LoVo (cell line): Measurements from ENCODE around the gene VARS1.
A peak's percentile ranks its signal among the peaks of the same experiment; 100 is the strongest.

Experiments
- DNase-seq: peaks from one replicate; pipeline ENCODE4 v3.0.0-alpha.2; 2016; ENCODE audit warnings: low spot score

The VARS1 gene

DNA sequence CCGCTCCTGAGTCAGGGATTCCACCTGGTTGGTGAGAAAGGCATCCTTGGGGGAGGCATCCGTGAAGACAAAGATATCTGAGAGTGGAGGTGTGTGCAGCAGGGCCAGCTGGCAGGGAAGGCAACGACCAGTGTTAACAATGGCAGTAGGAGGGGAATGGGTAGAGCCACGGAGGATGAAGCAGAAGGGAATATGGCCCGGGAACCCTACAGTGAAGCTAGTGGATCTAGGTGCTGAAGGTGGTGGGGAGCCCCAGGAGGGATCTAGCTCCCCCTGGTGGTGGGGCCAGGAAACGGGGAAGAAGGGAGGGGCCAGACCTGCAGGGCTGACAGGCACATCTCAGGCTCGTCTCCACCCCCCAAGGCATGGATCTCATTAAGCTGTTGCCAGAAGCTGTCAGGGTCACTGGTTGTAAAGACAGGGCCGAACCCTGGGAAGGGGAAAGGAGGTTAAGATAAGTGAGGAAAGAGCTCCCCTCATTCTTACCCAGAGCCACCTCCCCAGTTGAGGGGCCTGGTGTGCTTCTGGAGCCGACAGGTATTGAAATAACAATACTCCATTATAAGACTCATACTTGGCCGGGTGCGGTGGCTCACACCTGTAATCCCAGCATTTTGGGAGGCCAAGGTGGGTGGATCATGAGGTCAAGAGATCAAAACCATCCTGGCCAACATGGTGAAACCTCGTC lies 25.7 kb downstream of the VARS1 start:
- peak; percentile 46 for DNase-seq

DNA sequence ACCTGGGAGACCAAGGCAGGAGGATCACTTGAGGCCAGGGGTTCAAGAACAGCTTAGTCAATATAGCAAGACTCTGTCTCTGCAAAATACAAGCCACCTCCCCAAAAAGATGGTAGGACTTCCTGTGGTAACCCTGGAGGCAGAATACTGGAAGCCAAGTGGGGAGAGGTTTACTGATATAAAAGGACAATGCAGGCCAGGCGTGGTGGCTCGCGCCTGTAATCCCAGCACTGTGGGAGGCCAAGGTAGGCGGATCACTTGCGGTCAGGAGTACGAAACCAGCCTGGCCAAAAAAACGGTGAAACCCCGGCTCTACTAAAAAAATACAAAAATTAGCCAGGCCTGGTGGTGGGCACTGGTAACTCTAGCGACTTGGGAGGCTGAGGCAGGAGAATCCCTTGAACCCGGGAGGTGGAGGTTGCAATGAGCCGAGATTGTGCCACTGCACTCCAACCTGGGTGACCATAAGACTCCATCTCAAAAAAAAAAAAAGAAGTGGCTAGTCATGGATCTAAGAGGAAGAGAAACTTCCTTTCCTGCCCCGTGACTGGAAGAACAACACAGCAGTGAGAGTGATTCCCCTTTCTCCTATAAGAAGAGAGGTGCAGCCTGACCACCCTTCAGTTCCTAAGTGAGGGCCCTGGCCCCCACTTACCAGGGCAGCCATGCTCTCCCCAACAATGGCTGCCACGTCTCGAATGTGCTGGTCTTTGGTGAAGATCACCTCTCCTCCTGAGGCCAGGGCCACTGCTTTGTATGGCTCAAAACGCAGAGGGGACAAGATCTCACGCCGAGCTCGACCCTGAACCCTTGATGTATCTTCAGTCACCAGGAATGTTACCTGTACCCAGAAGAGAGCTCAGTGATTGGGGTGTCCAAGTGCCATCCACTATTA lies 26.9 kb downstream of the VARS1 start:
- DNase-seq, result no peak

GRCh38 chr6:31767096-31767645 lies 28.4 kb downstream of the VARS1 start:
- DNase-seq, result no peak

- no peak for DNase-seq
Observed at GRCh38 chr6:31765910-31766794, 29.4 kb downstream of the VARS1 start.

DNA sequence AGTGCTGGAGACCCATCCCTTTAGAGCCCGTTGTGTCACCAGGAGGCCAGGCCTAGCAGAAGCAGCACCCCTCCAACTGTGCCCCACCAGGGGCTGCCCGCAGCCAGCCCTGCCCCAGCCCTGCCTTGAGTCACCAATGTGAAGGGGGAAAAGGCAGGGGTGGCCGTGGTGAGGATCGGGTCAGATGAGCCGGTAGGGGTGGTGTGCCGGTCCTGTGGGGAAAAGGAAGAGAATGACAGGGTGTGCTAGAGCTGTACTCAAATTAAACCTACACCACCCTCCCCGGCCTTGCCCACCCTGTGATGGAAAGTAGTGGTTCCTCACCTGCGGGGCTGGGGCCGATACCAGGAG lies 30.0 kb downstream of the VARS1 start:
- no peak for DNase-seq

- DNase-seq, result no peak
Observed at GRCh38 chr6:31764198-31764597, 31.4 kb downstream of the VARS1 start.

DNA sequence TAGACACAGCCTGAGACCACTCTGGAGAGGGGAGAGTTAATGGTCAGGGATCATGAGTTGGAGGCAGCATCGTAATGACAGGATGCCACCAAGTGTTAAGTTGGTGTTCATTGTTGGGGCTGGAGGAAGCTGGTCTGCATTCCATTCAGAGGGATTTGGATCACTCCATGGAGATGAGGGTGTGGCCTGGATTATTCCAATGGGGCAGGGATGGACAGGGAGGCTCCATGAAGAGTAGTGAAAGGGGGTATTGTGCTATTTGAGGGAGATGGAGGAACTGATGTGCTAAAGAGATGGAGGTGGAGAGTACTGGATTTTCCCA lies 32.0 kb downstream of the VARS1 start:
- DNase-seq, result no peak

- no peak for DNase-seq
Observed at GRCh38 chr6:31762878-31763618, 32.5 kb downstream of the VARS1 start.

DNA sequence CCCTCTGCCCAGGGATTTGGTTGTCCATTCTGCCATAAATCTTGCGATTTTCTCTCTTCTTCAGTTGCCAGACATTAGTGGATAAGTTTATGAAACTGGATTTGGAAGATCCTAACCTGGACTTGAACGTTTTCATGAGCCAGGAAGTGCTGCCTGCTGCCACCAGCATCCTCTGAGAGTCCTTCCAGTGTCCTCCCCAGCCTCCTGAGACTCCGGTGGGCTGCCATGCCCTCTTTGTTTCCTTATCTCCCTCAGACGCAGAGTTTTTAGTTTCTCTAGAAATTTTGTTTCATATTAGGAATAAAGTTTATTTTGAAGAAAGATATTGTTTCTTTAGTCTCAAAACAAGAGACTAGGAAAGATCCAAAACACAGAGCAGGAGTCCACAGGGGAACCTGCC lies 33.2 kb downstream of the VARS1 start, which contains the start of gene SAPCD1:
SAPCD1 (plus strand) TSS at position 301 of the 400 bp plus-strand sequence. CDS start 399 bp downstream, outside the sequence.
- no peak for DNase-seq

- no peak for DNase-seq
Observed at GRCh38 chr6:31761343-31761742, 34.2 kb downstream of the VARS1 start.

DNA sequence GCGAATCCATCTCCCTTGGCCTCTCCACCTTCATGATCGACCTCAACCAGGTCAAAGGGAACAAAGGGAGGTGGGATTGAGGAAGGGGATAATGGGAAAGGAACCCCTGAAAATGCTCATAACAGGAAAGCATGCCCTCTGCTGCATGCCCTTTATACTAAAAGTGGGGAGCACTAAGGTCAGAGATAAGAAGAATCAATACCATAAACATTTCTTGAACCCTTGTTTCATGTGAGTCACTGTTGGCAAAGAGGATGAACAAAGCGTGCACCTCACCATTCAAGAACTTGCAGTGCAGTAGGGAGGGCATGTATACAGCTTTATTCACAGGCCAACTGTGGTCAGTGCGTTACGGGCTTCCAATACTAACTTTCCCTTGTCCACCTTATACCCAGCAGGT lies 34.8 kb downstream of the VARS1 start:
- no peak for DNase-seq

GRCh38 chr6:31758281-31758680 lies 37.3 kb downstream of the VARS1 start:
- DNase-seq, result no peak

DNA sequence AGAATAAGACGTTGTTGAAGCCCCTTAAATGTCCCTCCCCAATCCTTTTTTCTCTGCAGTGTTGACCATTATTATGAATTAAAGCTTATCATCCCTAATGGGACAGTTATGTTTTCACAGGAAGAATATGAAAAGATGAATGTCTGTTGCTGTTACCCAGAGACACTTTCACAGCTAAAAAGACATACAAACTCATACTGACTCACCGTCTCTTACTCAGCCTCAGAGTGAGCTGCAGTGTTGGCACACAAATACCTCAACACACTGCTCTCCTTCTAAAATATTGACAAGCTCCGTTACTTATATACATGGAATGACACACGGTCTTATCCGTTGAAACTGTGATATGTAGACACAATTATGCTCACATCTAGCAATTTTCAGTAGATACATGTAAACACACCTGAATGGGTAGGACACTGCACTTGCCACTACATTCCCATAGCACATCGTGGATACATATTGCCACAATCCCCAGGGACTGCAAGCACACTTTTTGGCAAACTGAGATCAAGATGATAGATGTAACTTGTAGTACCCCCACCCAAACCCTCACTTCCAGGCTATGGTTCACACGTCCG lies 42.7 kb downstream of the VARS1 start:
- no peak for DNase-seq

DNA sequence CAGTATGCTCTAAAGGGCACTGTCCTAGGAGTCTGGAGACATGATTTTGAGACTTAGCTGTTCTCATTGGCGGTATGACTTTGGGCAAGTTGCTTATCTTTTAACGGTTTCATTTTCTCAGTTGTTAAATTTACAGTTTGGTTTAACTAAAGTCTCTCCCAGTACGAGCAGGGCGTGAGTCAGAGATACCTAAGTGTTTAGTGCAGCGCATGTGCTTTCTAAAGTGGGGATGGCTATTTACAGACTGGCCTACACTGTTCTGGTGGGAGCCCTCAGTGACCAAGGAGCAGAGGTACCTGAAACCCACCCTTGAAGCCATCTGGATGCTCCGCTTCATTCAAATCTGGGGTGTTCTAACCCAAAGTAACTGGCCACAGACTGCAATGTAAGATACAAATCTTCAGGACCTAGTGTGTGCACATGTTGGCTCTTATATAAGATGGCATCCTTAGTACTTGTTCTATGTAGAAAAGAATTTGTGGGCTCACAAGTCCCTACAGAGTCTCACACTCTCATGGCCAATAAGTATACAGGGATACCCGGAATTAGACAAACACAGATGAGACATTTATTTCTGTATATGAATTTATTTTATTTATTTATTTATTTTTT lies 45.0 kb downstream of the VARS1 start:
- DNase-seq, result no peak

- no peak for DNase-seq
Observed at GRCh38 chr6:31749301-31750036, 46.1 kb downstream of the VARS1 start.
